Upper lobe of left lung (tissue), 6 donors: ENCODE data around the gene COL19A1. TPM values are rescaled to one million over a fixed set of nuclear protein-coding genes. Genes with fewer than 3 reads are reported as not detected.

ENCODE experiments used
- ATAC-seq, 2 donors: fragments of 200-7000 bp; cut with Tn5 transposase; one replicate each; pipeline ENCODE4 v1.9.1; 2022; ENCODE audit warnings: mild to moderate bottlenecking in 2 of 2, moderate library complexity in 2 of 2; ENCODE audit not compliant: low FRiP score in 2 of 2
- DNase-seq, 2 donors: peaks; one replicate each; pipeline ENCODE4 v3.0.0-alpha.2; 2019 to 2020
- H3K27ac ChIP-seq, 4 donors: fragments of 200-600 bp; sonication (generic); one replicate each; pipeline ENCODE4 v1.5.1; 2016 to 2019
- H3K27me3 ChIP-seq, 4 donors: fragments of 200-600 bp; sonication (generic); one replicate each; pipeline ENCODE4 v1.5.1; 2017 to 2019
- H3K36me3 ChIP-seq, 4 donors: fragments of 200-600 bp; sonication (generic); one replicate each; pipeline ENCODE4 v1.5.1; 2016 to 2019
- H3K4me1 ChIP-seq, 4 donors: fragments of 200-600 bp; sonication (generic); one replicate each; pipeline ENCODE4 v1.5.1; 2018 to 2019
- H3K4me3 ChIP-seq, 4 donors: fragments of 200-600 bp; sonication (generic); one replicate each; pipeline ENCODE4 v1.5.1; 2017 to 2019; ENCODE audit warnings: mild to moderate bottlenecking in 2 of 4, moderate library complexity in 1 of 4
- H3K9me3 ChIP-seq, 4 donors: fragments of 200-600 bp; sonication (generic); one replicate each; pipeline ENCODE4 v1.5.1; 2018 to 2019
- CTCF ChIP-seq, 6 experiments: fragments of 450-650 bp in 4 of 6; fragments of 200-600 bp in 2 of 6; sonication (generic) in 2 of 6; IDR thresholded peaks; one replicate each; pipeline ENCODE4 v1.5.1; 2016 to 2019; ENCODE audit warnings: antibody characterized with exemption in 6 of 6
- EP300 ChIP-seq, 4 donors: sonication (generic); formaldehyde crosslinking; IDR thresholded peaks; one replicate each; pipeline ENCODE4 v1.5.1; 2017; ENCODE audit warnings: antibody characterized with exemption in 4 of 4, control low read depth in 2 of 4
- POLR2A ChIP-seq, 4 donors: fragments of 450-650 bp; IDR thresholded peaks; one replicate each; pipeline ENCODE4 v1.5.1; 2016 to 2017; ENCODE audit warnings: antibody characterized with exemption in 4 of 4, mild to moderate bottlenecking in 2 of 4
- POLR2AphosphoS5 ChIP-seq, 2 donors: sonication (generic); formaldehyde crosslinking; IDR thresholded peaks; one replicate each; pipeline ENCODE4 v1.5.1; 2017; ENCODE audit warnings: antibody characterized with exemption in 2 of 2
- WGBS, 2 donors: methylation state at CpG; one replicate each; pipeline ENCODE4 v1.1.5; 2017 to 2018; 5-methylcytosine and 5-hydroxymethylcytosine counted together
- total RNA-seq, 6 donors: library from RNA; depleted of rRNA in 4 of 6; stranded (reverse); fragments of >200 nt in 4 of 6; gene quantifications; one replicate each; pipeline versions ENCODE4 v1.1.0 to v1.2.1, GENCODE V29; 2016 to 2021
- donor health status: DM: no; HTN: no; CAD: no; lungs with moderate emphysema.
- donor health status: DM: no; HTN: yes; CAD: no; lungs with severe emphysema.

Gene COL19A1
- total RNA-seq, 6 donors from 2014 or later = 0.49 to 1.0 TPM; not detected in 4

- no peak for DNase-seq
- Histone ChIP-seq H3K27ac (no peak overlapping the region), H3K9me3 (no peaks in the 10 kb centered on the region), H3K4me1 (no peaks in the 10 kb centered on the region), H3K4me3 (no peak overlapping the region), H3K36me3 (no peaks in the 10 kb centered on the region), H3K27me3 (no peaks in the 10 kb centered on the region)
- WGBS, 2 donors = 71 to 74% methylated on average over 3 of the region's 3 CpGs
- ATAC-seq = no peak
- TF ChIP-seq CTCF (IDR thresholded peaks at IDR 0.05) (no peak), EP300 (IDR thresholded peaks at IDR 0.05) (no peak), POLR2A (IDR thresholded peaks at IDR 0.05) (no peak), POLR2AphosphoS5 (IDR thresholded peaks at IDR 0.05) (no peak)
These were observed 14.2 kb downstream of the COL19A1 start for GRCh38 chr6:69880601-69881000.

- Histone ChIP-seq H3K9me3 (no peaks in the 10 kb centered on the region), H3K36me3 (no peaks in the 10 kb centered on the region), H3K27me3 (no peaks in the 10 kb centered on the region), H3K4me1 (no peaks in the 10 kb centered on the region), H3K27ac (no peak overlapping the region), H3K4me3 (no peak overlapping the region)
- TF ChIP-seq EP300 (IDR thresholded peaks at IDR 0.05) (no peak), POLR2A (IDR thresholded peaks at IDR 0.05) (no peak), CTCF (IDR thresholded peaks at IDR 0.05) (no peak), POLR2AphosphoS5 (IDR thresholded peaks at IDR 0.05) (no peak)
- ATAC-seq (no peak), DNase-seq (no peak)
- 54 to 65% methylated on average over 10 of the region's 10 CpGs for WGBS, 2 donors
These were observed 15.2 kb downstream of the COL19A1 start for GRCh38 chr6:69881322-69882151.

GRCh38 chr6:69883551-69883950 is 17.2 kb downstream of the COL19A1 start:
- no peak for ATAC-seq
- DNase-seq = no peak
- H3K27me3 ChIP-seq = no peaks in the 10 kb centered on the region
- WGBS, 2 donors = 79 to 81% methylated on average over 4 of the region's 4 CpGs
- no peak overlapping the region for H3K4me3 ChIP-seq
- no peaks in the 10 kb centered on the region for H3K4me1 ChIP-seq
- H3K9me3 ChIP-seq = no peaks in the 10 kb centered on the region
- TF ChIP-seq CTCF (IDR thresholded peaks at IDR 0.05) = no peak
- no peak for TF ChIP-seq EP300 (IDR thresholded peaks at IDR 0.05)
- H3K36me3 ChIP-seq = no peaks in the 10 kb centered on the region
- no peak overlapping the region for H3K27ac ChIP-seq

- ATAC-seq = no peak
- H3K27ac ChIP-seq = no peak overlapping the region
- H3K4me3 ChIP-seq = no peak overlapping the region
- H3K4me1 ChIP-seq = no peaks in the 10 kb centered on the region
- no peaks in the 10 kb centered on the region for H3K36me3 ChIP-seq
- no peak for DNase-seq
- WGBS, 2 donors = 91 to 93% methylated on average over 2 of the region's 2 CpGs
- no peak for TF ChIP-seq CTCF (IDR thresholded peaks at IDR 0.05)
- no peak for TF ChIP-seq POLR2A (IDR thresholded peaks at IDR 0.05)
- TF ChIP-seq EP300 (IDR thresholded peaks at IDR 0.05) = no peak
- TF ChIP-seq POLR2AphosphoS5 (IDR thresholded peaks at IDR 0.05) = no peak
- H3K27me3 ChIP-seq = no peaks in the 10 kb centered on the region
- H3K9me3 ChIP-seq = no peaks in the 10 kb centered on the region
These were observed 17.9 kb downstream of the COL19A1 start for GRCh38 chr6:69884231-69884630.

- TF ChIP-seq EP300 (IDR thresholded peaks at IDR 0.05) (no peak), POLR2AphosphoS5 (IDR thresholded peaks at IDR 0.05) (no peak), CTCF (IDR thresholded peaks at IDR 0.05) (no peak), POLR2A (IDR thresholded peaks at IDR 0.05) (no peak)
- Histone ChIP-seq H3K9me3 (no peaks in the 10 kb centered on the region), H3K27ac (no peak overlapping the region), H3K36me3 (no peaks in the 10 kb centered on the region), H3K27me3 (no peaks in the 10 kb centered on the region), H3K4me3 (no peak overlapping the region), H3K4me1 (no peaks in the 10 kb centered on the region)
- 74 to 84% methylated on average over 1 of the region's 1 CpG for WGBS, 2 donors
- DNase-seq (no peak), ATAC-seq (no peak)
These were observed 20.7 kb downstream of the COL19A1 start for GRCh38 chr6:69887026-69887425.
